WERI-Rb-1 (cell line): ENCODE results near the gene AHI1.

Experiments
- DNase-seq: peaks from one replicate; pipeline ENCODE4 v3.0.0-alpha.2; 2020
- H3K27ac ChIP-seq: fragments of 250-450 bp; sonication (Bioruptor Pico); 2 replicates; pipeline ENCODE4 v1.5.1; 2020; ENCODE audit warnings: mild to moderate bottlenecking, moderate library complexity
- H3K27me3 ChIP-seq: fragments of 250-450 bp; sonication (Bioruptor Pico); 2 replicates; pipeline ENCODE4 v1.5.1; 2021; ENCODE audit warnings: mild to moderate bottlenecking, low read depth, moderate library complexity; ENCODE audit not compliant: insufficient read depth, severe bottlenecking
- H3K36me3 ChIP-seq: fragments of 250-450 bp; sonication (Bioruptor Pico); 2 replicates; pipeline ENCODE4 v1.5.1; 2020; ENCODE audit warnings: mild to moderate bottlenecking, moderate library complexity
- H3K4me3 ChIP-seq: 2 replicates; pipeline ENCODE4 v1.5.1; 2011; ENCODE audit warnings: low read depth, mild to moderate bottlenecking, control low read depth, low read length
- H3K9me3 ChIP-seq: fragments of 250-450 bp; sonication (Bioruptor Pico); 2 replicates; pipeline ENCODE4 v1.5.1; 2021; ENCODE audit warnings: mild to moderate bottlenecking, moderate library complexity; ENCODE audit not compliant: severe bottlenecking
- CTCF ChIP-seq: IDR thresholded peaks from 2 replicates; pipeline ENCODE4 v1.5.1; 2011; ENCODE audit warnings: low read depth, mild to moderate bottlenecking, control low read depth, inconsistent platforms, low read length

The AHI1 gene

DNA sequence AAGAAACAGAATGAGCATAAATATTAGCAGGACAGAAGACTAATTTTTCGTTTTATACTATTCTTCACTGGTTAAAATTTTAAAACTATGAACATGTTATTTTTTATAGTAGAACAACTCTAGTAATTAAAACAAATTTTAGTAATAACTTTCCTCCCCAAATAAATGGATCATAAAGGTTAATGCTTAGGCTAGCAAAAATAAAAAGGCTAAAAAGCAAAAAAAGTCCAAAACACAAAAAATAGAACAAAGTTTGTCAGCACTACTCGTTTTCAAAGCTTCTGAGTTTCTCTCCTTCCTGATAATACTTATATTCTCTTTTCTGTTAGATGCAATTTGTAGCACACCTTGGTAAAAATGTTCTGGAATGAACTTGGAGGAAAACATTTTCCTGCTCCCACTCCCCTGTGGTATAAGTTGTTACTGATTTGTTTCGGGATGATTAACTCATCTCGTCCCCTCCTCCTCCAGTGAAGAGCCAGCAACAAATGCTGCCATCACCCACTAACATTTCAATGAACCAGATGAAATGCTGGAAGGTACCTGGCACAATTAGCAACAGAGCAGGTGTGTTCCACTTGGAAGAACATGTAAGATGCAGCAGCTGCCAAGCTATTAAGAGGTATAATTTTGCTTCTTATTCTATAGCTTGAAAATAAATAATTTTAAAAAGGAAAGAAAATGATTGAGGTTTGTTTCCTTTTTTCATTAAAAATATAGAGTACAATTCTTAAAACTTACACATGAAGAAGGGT, 185.9 kb downstream of the AHI1 start:
- Histone ChIP-seq H3K27ac (no peak overlapping the region), H3K4me3 (no peak overlapping the region), H3K9me3 (no peaks in the 10 kb centered on the region), H3K27me3 (no peaks in the 10 kb centered on the region), H3K36me3 (peaks cover 3% of the 10 kb centered on the region; the same call in 1 of the 2 replicates)
- TF ChIP-seq CTCF: no peak
- DNase-seq: no peak

- no peak overlapping the region for H3K27ac ChIP-seq
- H3K27me3 ChIP-seq: no peaks in the 10 kb centered on the region
- H3K9me3 ChIP-seq: no peaks in the 10 kb centered on the region
- DNase-seq: no peak
- TF ChIP-seq CTCF: no peak
- H3K4me3 ChIP-seq: no peak overlapping the region
- no peaks in the 10 kb centered on the region for H3K36me3 ChIP-seq
Observed at GRCh38 chr6:135310291-135310690, 187.2 kb downstream of the AHI1 start.

DNA sequence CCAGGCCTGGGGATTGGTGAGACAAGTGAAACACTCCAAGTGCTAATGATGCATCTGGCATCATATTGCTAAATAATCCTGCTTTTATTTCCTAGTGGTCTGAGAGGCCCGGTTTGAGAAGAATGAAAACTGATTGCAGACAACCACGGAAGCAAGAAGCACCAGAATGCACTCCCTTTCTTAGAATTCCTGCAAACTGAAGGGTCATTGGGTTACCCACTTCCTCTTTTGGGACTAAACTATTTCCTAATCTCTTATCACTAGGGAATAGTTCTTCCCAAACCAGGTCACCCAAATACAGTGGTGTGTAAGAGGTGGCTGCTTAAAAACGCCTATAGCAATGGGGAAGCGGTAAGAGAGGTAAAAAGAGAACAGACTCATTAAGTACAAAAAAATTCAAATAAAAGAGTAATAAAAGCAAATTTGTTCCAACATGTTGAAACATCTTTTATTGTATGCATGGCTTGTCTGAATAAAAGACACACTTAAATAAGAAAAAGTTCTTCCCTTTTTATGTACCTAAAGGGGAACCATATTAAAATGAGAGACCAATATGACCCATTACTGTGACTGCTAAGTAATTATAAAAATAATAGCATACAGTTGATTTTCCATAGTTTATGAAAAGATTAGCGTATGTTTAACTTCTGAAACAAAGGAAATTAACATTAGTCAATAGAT, 190.7 kb downstream of the AHI1 start:
- Histone ChIP-seq H3K36me3 (no peaks in the 10 kb centered on the region), H3K27ac (no peak overlapping the region), H3K4me3 (no peak overlapping the region), H3K9me3 (no peaks in the 10 kb centered on the region), H3K27me3 (no peaks in the 10 kb centered on the region)
- DNase-seq: no peak
- no peak for TF ChIP-seq CTCF

- no peaks in the 10 kb centered on the region for H3K9me3 ChIP-seq
- H3K27ac ChIP-seq: no peak overlapping the region
- no peak for DNase-seq
- H3K27me3 ChIP-seq: no peaks in the 10 kb centered on the region
- H3K4me3 ChIP-seq: no peak overlapping the region
- no peak for TF ChIP-seq CTCF
- H3K36me3 ChIP-seq: no peaks in the 10 kb centered on the region
Observed at GRCh38 chr6:135306166-135306565, 191.4 kb downstream of the AHI1 start.

GRCh38 chr6:135305684-135306083, 191.9 kb downstream of the AHI1 start:
- H3K9me3 ChIP-seq: no peaks in the 10 kb centered on the region
- no peaks in the 10 kb centered on the region for H3K27me3 ChIP-seq
- H3K36me3 ChIP-seq: no peaks in the 10 kb centered on the region
- no peak overlapping the region for H3K4me3 ChIP-seq
- no peak overlapping the region for H3K27ac ChIP-seq
- TF ChIP-seq CTCF: no peak
- DNase-seq: no peak
